ENCODE data around the gene ADAMTS3. TPM values are rescaled to one million over a fixed set of nuclear protein-coding genes. Genes with fewer than 3 reads are reported as not detected.

ADAMTS3 gene
- total and polyA plus RNA-seq, 2 experiments from 2014 or later: 1.2 to 3.7 TPM

DNA sequence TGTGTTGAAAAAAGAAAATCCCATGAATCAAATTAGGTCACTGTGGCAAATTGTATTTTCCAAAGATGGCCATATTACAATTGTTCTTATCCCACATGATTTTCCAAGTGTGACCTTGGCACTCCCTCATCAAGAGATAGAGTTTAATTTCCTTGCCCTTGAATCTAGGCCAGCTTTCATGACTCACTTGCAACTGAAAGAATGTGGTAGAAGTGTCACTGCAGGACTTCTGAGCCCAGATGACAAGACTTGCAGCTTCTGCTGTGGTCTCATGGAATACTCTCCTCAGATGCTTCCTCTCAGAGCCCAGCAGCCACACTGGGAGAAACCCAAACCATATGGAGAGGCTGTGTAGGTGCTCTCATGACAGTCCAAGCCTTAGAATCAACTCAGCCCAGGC is 139.0 kb downstream of the ADAMTS3 start (continued):
- TF ChIP-seq ZNF462 (CRISPR knock-in tag; IDR thresholded peaks at IDR 0.05): no peak
- TF ChIP-seq NANOG (IDR thresholded peaks at IDR 0.05; ENCODE audit: borderline replicate concordance): no peak
- TF ChIP-seq, protein P1, sequence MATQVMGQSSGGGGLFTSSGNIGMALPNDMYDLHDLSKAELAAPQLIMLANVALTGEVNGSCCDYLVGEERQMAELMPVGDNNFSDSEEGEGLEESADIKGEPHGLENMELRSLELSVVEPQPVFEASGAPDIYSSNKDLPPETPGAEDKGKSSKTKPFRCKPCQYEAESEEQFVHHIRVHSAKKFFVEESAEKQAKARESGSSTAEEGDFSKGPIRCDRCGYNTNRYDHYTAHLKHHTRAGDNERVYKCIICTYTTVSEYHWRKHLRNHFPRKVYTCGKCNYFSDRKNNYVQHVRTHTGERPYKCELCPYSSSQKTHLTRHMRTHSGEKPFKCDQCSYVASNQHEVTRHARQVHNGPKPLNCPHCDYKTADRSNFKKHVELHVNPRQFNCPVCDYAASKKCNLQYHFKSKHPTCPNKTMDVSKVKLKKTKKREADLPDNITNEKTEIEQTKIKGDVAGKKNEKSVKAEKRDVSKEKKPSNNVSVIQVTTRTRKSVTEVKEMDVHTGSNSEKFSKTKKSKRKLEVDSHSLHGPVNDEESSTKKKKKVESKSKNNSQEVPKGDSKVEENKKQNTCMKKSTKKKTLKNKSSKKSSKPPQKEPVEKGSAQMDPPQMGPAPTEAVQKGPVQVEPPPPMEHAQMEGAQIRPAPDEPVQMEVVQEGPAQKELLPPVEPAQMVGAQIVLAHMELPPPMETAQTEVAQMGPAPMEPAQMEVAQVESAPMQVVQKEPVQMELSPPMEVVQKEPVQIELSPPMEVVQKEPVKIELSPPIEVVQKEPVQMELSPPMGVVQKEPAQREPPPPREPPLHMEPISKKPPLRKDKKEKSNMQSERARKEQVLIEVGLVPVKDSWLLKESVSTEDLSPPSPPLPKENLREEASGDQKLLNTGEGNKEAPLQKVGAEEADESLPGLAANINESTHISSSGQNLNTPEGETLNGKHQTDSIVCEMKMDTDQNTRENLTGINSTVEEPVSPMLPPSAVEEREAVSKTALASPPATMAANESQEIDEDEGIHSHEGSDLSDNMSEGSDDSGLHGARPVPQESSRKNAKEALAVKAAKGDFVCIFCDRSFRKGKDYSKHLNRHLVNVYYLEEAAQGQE (IDR thresholded peaks at IDR 0.05; ENCODE audit: unreplicated experiment): no peak
- no peak for TF ChIP-seq POLR2AphosphoS5 (IDR thresholded peaks at IDR 0.05; ENCODE audit: low read depth)
- no peak for TF ChIP-seq EZH2phosphoT487 (IDR thresholded peaks at IDR 0.05; ENCODE audit: unreplicated experiment)
- TF ChIP-seq, protein P2, sequence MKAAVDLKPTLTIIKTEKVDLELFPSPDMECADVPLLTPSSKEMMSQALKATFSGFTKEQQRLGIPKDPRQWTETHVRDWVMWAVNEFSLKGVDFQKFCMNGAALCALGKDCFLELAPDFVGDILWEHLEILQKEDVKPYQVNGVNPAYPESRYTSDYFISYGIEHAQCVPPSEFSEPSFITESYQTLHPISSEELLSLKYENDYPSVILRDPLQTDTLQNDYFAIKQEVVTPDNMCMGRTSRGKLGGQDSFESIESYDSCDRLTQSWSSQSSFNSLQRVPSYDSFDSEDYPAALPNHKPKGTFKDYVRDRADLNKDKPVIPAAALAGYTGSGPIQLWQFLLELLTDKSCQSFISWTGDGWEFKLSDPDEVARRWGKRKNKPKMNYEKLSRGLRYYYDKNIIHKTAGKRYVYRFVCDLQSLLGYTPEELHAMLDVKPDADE (IDR thresholded peaks at IDR 0.05): no peak
